Neutrophil (primary cell): ENCODE data around the gene DDX1.

Experiments
- H3K27ac ChIP-seq: fragments of 200-600 bp; sonication (generic); 2 replicates; pipeline ENCODE4 v1.5.1; 2016; ENCODE audit warnings: mild to moderate bottlenecking, moderate library complexity
- H3K27me3 ChIP-seq: fragments of 200-600 bp; sonication (generic); 2 replicates; pipeline ENCODE4 v1.6.0; 2016; ENCODE audit warnings: mild to moderate bottlenecking
- H3K36me3 ChIP-seq: fragments of 200-600 bp; sonication (generic); 2 replicates; pipeline ENCODE4 v1.5.1; 2017
- H3K4me1 ChIP-seq, 2 experiments: fragments of 200-600 bp in 1 of 2; sonication (generic) in 1 of 2; 1 replicate in 1 of 2; 2 replicates in 1 of 2; pipeline versions ENCODE4 v1.5.1 to v1.6.1; 2013 to 2016; ENCODE audit warnings: low read depth in 1 of 2, low read length in 1 of 2, mild to moderate bottlenecking in 1 of 2, moderate library complexity in 1 of 2; ENCODE audit not compliant: control insufficient read depth in 1 of 2, insufficient read depth in 1 of 2
- H3K4me3 ChIP-seq, 2 experiments: fragments of 200-600 bp in 1 of 2; sonication (generic) in 1 of 2; 1 replicate in 1 of 2; 2 replicates in 1 of 2; pipeline ENCODE4 v1.5.1; 2013 to 2016; ENCODE audit warnings: low read depth in 1 of 2, low read length in 1 of 2, mild to moderate bottlenecking in 1 of 2, moderate library complexity in 1 of 2
- H3K9me3 ChIP-seq: fragments of 200-600 bp; sonication (generic); 2 replicates; pipeline ENCODE4 v1.5.1; 2016
- TF ChIP-seq, protein P1 (sequence below): fragments of 200-600 bp; sonication (generic); IDR thresholded peaks from 2 replicates; pipeline ENCODE4 v1.5.1; 2016; ENCODE audit warnings: antibody characterized with exemption

Gene DDX1

DNA sequence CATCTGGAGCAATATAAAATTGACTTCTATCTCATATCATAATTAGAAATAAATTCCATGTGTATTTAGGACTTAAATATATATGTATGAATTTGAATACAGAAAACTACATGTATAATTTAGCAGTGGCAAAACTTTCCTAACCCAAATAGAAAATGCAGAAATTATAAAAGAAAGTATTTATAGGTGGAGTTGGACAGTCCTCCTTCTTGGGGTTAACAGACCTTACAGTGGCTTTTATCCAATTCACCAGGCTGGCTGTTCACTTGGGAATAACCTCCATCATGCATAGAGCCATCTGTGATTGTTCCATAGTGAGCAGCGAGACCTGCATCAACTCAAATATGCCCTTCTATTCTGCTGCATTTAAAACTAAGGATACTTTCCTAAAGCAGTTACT, 8.3 kb downstream of the DDX1 start:
- no peaks in the 10 kb centered on the region for H3K9me3 ChIP-seq

DNA sequence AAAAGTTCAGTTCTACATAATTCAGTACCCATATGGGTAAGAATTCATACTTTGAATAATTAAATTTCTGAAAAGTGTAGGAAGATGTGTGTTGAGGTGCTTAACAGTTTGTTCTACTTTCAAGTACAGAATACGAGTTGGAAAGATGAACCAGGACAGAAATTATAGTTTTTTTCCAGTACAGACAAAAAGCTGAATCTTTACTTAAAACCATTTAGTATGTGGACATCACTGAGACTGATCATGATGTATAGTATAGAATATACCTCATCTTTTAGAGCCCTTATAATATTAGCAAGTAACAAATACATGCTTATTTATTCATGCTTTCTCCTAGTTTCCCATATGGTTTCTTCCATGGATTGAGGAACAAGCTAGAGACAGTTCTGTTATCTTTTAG, 10.0 kb downstream of the DDX1 start:
- Histone ChIP-seq H3K9me3 (no peaks in the 10 kb centered on the region), H3K4me3 (no peak overlapping the region), H3K4me1 (no peaks in the 10 kb centered on the region), H3K36me3 (peaks cover 96% of the 10 kb centered on the region), H3K27ac (no peak overlapping the region), H3K27me3 (no peaks in the 10 kb centered on the region)
- TF ChIP-seq, protein P1, sequence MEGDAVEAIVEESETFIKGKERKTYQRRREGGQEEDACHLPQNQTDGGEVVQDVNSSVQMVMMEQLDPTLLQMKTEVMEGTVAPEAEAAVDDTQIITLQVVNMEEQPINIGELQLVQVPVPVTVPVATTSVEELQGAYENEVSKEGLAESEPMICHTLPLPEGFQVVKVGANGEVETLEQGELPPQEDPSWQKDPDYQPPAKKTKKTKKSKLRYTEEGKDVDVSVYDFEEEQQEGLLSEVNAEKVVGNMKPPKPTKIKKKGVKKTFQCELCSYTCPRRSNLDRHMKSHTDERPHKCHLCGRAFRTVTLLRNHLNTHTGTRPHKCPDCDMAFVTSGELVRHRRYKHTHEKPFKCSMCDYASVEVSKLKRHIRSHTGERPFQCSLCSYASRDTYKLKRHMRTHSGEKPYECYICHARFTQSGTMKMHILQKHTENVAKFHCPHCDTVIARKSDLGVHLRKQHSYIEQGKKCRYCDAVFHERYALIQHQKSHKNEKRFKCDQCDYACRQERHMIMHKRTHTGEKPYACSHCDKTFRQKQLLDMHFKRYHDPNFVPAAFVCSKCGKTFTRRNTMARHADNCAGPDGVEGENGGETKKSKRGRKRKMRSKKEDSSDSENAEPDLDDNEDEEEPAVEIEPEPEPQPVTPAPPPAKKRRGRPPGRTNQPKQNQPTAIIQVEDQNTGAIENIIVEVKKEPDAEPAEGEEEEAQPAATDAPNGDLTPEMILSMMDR, result no peak

More for the DNA sequence above, 8.3 kb downstream of the DDX1 start:
- peaks cover 94% of the 10 kb centered on the region for H3K36me3 ChIP-seq
- H3K4me3 ChIP-seq, result no peak overlapping the region
- H3K27me3 ChIP-seq, result no peaks in the 10 kb centered on the region
- TF ChIP-seq, protein P1, result no peak
- no peaks in the 10 kb centered on the region for H3K4me1 ChIP-seq
- no peak overlapping the region for H3K27ac ChIP-seq

DNA sequence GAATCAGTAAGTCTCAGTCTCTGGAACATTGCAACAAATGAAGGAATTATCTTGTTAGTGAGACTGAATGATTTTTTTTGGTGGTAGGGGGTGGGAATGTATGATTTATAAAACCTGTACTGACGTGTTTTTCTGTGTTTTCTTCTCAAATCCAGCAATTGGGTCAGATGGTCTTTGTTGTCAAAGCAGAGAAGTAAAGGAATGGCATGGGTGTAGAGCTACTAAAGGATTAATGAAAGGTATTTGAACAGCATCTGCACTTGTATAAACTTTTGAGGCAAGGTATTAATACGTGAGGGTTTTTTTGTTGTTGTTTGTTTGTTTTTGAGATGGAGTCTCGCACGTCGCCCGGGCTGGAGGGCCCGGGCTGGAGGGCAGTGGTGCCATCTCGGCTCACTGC, 10.7 kb downstream of the DDX1 start:
- no peak overlapping the region for H3K4me3 ChIP-seq
- no peaks in the 10 kb centered on the region for H3K9me3 ChIP-seq
- no peak overlapping the region for H3K27ac ChIP-seq
- no peaks in the 10 kb centered on the region for H3K27me3 ChIP-seq
- TF ChIP-seq, protein P1, result no peak
- H3K4me1 ChIP-seq, result no peaks in the 10 kb centered on the region
- peaks cover 96% of the 10 kb centered on the region for H3K36me3 ChIP-seq

DNA sequence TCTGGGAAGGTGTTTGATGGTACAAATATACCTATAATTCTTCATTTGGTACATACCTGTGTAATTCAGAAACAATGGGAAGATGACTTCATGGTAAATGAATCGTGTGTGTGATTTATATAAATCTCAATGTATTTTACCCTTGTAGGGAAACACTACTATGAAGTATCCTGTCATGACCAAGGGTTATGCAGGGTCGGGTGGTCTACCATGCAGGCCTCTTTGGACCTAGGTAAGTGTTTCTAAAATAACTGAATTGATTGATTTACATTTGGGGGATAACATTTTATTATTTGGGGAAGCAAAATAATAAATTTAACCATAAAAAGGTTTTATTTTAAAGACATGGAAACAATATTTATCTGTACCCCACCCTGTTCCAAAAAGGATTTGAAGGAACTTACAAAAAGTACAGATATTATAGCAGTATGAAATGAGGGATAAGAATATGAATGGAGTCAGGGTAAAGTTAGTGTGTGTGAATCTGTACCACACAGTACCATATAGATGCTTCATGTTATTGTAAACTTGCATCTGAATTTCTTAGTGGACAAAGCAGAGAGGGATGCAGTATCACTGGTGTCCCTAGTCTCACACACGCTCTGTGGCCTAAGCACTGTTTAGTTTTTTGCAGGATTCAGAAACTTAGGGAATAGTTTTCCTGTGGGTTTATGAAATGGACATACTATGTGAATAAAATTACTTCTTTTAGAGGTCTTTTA, 11.5 kb downstream of the DDX1 start:
- TF ChIP-seq, protein P1, result no peak
- H3K27ac ChIP-seq, result no peak overlapping the region
- H3K4me3 ChIP-seq, result no peak overlapping the region
- H3K9me3 ChIP-seq, result no peaks in the 10 kb centered on the region
- no peaks in the 10 kb centered on the region for H3K4me1 ChIP-seq
- no peaks in the 10 kb centered on the region for H3K27me3 ChIP-seq
- H3K36me3 ChIP-seq, result peaks cover 97% of the 10 kb centered on the region

DNA sequence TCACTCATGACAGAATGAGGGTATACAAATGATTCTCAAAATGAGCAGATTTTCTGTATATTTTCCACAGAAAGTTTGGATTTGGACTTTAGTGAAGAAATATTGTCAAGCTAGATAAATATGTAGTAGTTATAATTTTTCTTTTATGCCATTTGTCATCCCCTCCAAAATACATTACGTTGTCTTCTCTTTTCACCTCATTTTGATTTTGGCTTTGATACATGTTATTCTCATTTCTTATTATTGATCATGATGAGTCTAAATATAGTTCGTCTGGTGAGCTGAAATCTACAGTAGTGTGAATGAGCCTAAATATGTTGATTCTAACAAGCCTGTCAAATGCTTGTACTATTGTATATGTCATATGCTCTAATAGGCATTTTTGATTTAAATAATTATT, 12.3 kb downstream of the DDX1 start:
- no peak overlapping the region for H3K4me3 ChIP-seq
- peaks cover 95% of the 10 kb centered on the region for H3K36me3 ChIP-seq
- TF ChIP-seq, protein P1, result no peak
- H3K27ac ChIP-seq, result no peak overlapping the region
- no peaks in the 10 kb centered on the region for H3K9me3 ChIP-seq
- no peaks in the 10 kb centered on the region for H3K4me1 ChIP-seq
- H3K27me3 ChIP-seq, result no peaks in the 10 kb centered on the region
